K562 (cell line): Measurements from ENCODE around the gene GCK. TPM values are rescaled to one million over a fixed set of nuclear protein-coding genes. Genes with fewer than 3 reads are reported as not detected.

Experiments
- ATAC-seq: fragments of 200-7000 bp; cut with Tn5 transposase; 3 replicates; pipeline ENCODE4 v1.9.1; 2020; ENCODE audit warnings: moderate library complexity
- BruUV-seq: library from RNA; stranded (reverse); fragments of 400-500 nt; replicated peaks from 2 replicates; lab custom pipeline; 2021; lab: Mats Ljungman, UMichigan
- CTCF ChIA-PET: fragments of 300-600 bp; formaldehyde crosslinking; extraction: SDS; loops from one replicate; lab custom pipeline; 2021; ENCODE audit warnings: low intra/inter-chr PET ratio; lab: Yijun Ruan, JAX
- POLR2A ChIA-PET: fragments of 300-600, 350-650 bp; sonication (Branson Sonifier 250); formaldehyde crosslinking; extraction: SDS; loops from one replicate; lab custom pipeline; 2021; ENCODE audit warnings: antibody characterized with exemption, inconsistent platforms; lab: Yijun Ruan, JAX
- DNase-seq, 4 experiments: peaks; one replicate each; pipeline versions ENCODE4 v3.0.0 to v3.0.0-alpha.2; 2011 to 2018; ENCODE audit warnings: low spot score in 3 of 4, mixed read lengths in 3 of 4; ENCODE audit errors: extremely low read depth in 1 of 4
- FAIRE-seq: peaks from 2 replicates; lab custom pipeline; 2011; peaks lifted over from hg19 to GRCh38; lab: Jason Lieb, UNC
- H2AFZ ChIP-seq: 2 replicates; pipeline ENCODE4 v1.6.0; 2011; ENCODE audit warnings: low read depth, low read length, control low read depth, inconsistent platforms
- H3K27ac ChIP-seq: fragments of 200-600 bp; 3 replicates; pipeline ENCODE4 v1.8.0; 2011; ENCODE audit warnings: low read depth, mild to moderate bottlenecking, control low read depth, inconsistent platforms, low read length, moderate library complexity, mixed read lengths; ENCODE audit errors: extremely low read depth
- H3K27me3 ChIP-seq, 2 experiments: fragments of 300-600 bp in 1 of 2; 2 replicates in 1 of 2; 3 replicates in 1 of 2; pipeline versions ENCODE4 v1.6.0 to v1.8.0; 2011; ENCODE audit warnings: inconsistent platforms in 2 of 2, low read length in 2 of 2, mild to moderate bottlenecking in 1 of 2, mixed read lengths in 1 of 2, moderate library complexity in 1 of 2; ENCODE audit not compliant: control insufficient read depth in 2 of 2, insufficient read depth in 2 of 2
- H3K36me3 ChIP-seq: fragments of 300-600 bp; 3 replicates; pipeline ENCODE4 v1.8.0; 2011; ENCODE audit warnings: mild to moderate bottlenecking, low read length, inconsistent platforms; ENCODE audit not compliant: control insufficient read depth, insufficient read depth
- H3K4me1 ChIP-seq, 2 experiments: fragments of 200-600 bp in 1 of 2; replicated peaks in 1 of 2; 2 replicates in 1 of 2; 3 replicates in 1 of 2; pipeline versions ENCODE4 v1.5.1 to v1.8.0; 2011; ENCODE audit warnings: inconsistent platforms in 2 of 2, low read length in 2 of 2, mild to moderate bottlenecking in 1 of 2, mixed read lengths in 1 of 2, moderate library complexity in 1 of 2; ENCODE audit not compliant: control insufficient read depth in 2 of 2, insufficient read depth in 2 of 2
- H3K4me2 ChIP-seq: 2 replicates; pipeline ENCODE4 v1.6.1; 2011; ENCODE audit warnings: low read length, control low read depth, inconsistent platforms, mixed read lengths; ENCODE audit not compliant: insufficient read depth
- H3K4me3 ChIP-seq: fragments of 200-600 bp; sonication (generic), shearing (Covaris generic); 2 replicates; pipeline ENCODE4 v1.5.1; 2016; ENCODE audit warnings: control low read depth, inconsistent platforms
- H3K79me2 ChIP-seq: fragments of 200-600 bp; 3 replicates; pipeline ENCODE4 v1.8.0; 2011; ENCODE audit warnings: low read length, inconsistent platforms; ENCODE audit not compliant: control insufficient read depth, insufficient read depth
- H3K9ac ChIP-seq, 2 experiments: 2 replicates each; pipeline versions ENCODE4 v1.6.0 to v1.6.1; 2011; ENCODE audit warnings: low read depth in 2 of 2, low read length in 2 of 2, control low read depth in 1 of 2, inconsistent platforms in 1 of 2, mild to moderate bottlenecking in 1 of 2, mixed read lengths in 1 of 2; ENCODE audit not compliant: insufficient read depth in 1 of 2
- H3K9me1 ChIP-seq: one replicate; pipeline ENCODE4 v1.6.0; 2011; ENCODE audit warnings: inconsistent platforms, mild to moderate bottlenecking, low read length, moderate library complexity; ENCODE audit not compliant: control insufficient read depth, insufficient read depth
- H3K9me3 ChIP-seq: replicated peaks from 2 replicates; pipeline ENCODE4 v1.5.1; 2011; ENCODE audit warnings: low read depth, low read length, inconsistent platforms; ENCODE audit not compliant: control insufficient read depth, insufficient read depth
- H4K20me1 ChIP-seq: replicated peaks from 2 replicates; pipeline ENCODE4 v1.6.1; 2011; ENCODE audit warnings: low read length, inconsistent platforms, mixed read lengths; ENCODE audit not compliant: control insufficient read depth, insufficient read depth
- ARID3B ChIP-seq: fragments of 250-450 bp; sonication (Bioruptor Pico); IDR thresholded peaks from 2 replicates; pipeline ENCODE4 v1.4.0; 2020; ENCODE audit warnings: borderline replicate concordance
- WGBS: fragments of 100-300 bp; shearing (Covaris generic); methylation state at CpG from one replicate; pipeline ENCODE4 v1.1.6; 2016; ENCODE audit warnings: low coverage, mixed read lengths; ENCODE audit not compliant: insufficient coverage; ENCODE audit errors: missing lambda C conversion rate; 5-methylcytosine and 5-hydroxymethylcytosine counted together
- in situ Hi-C: fragments of 300-500 bp; cut with MboI; formaldehyde crosslinking; loops from 4 replicates; pipeline ENCODE4 v1.15.0; 2018; ENCODE audit warnings: inconsistent platforms, mixed read lengths
- intact Hi-C: fragments of 100-400 bp; cut with micrococcal nuclease; formaldehyde crosslinking; loops from 2 replicates; pipeline ENCODE4 v1.14.2; 2022
- polyA plus RNA-seq, 8 experiments: library from polyadenylated mRNA; depleted of rRNA in 4 of 8; stranded (reverse) in 5 of 8; unstranded in 3 of 8; fragments of >200 nt; fragmentation: Nextera tagmentation in 2 of 8; fragmentation: Illumina TruSeq in 1 of 8; extraction: Ambion mirVana in 2 of 8; extraction: Trizol in 1 of 8; gene quantifications; 2 replicates each; pipeline versions ENCODE4 v1.2.1 to v1.2.3, GENCODE V29; 2011 to 2014; ENCODE audit warnings: inconsistent platforms in 1 of 8, missing spikeins in 1 of 8
- total RNA-seq, 7 experiments: library from RNA; depleted of rRNA in 6 of 7; stranded (reverse); fragments of >200 nt in 6 of 7; fragmentation: Illumina TruSeq in 2 of 7; extraction: Trizol in 2 of 7; gene quantifications; 2 replicates each; pipeline versions ENCODE4 v1.2.1 to v1.2.3, GENCODE V29; 2011 to 2021; ENCODE audit warnings: low replicate concordance in 1 of 7

GCK gene
- total and polyA plus RNA-seq, 9 of the 15 experiments (the other 6 are each of a cell fraction or from before 2014, with no cell fraction given): 0.11 to 0.55 (median 0.16) TPM; not detected in 3

- BruUV-seq: no TSS peak
- H2AFZ ChIP-seq: no peak overlapping the region
- in situ Hi-C loops: no loop called here
- H3K4me2 ChIP-seq: no peak overlapping the region
- H3K27me3 ChIP-seq: 0 out of 5 replicates have a peak, but pooled peaks cover 0 to 23% of the 10 kb centered on the region in 2 experiments
- no peak for ATAC-seq
- H3K36me3 ChIP-seq: no peaks in the 10 kb centered on the region
- H3K9ac ChIP-seq: no peak overlapping the region
- no peaks in the 10 kb centered on the region for H3K9me1 ChIP-seq
- CTCF ChIA-PET: no interaction called here
- no peak overlapping the region for H3K4me3 ChIP-seq
- TF ChIP-seq ARID3B: no peak
- TF ChIP-seq, all 486 proteins: peak for 0
- POLR2A ChIA-PET: no interaction called here
- intact Hi-C loops: no loop called here
- DNase-seq (no peak), FAIRE-seq (no peak)
- WGBS: 67% methylated on average over 5 of the region's 5 CpGs
- peaks cover 0 to 7% of the 10 kb centered on the region in 2 experiments; a peak in 2 of 5 replicates for H3K4me1 ChIP-seq
- no peak overlapping the region for H3K27ac ChIP-seq
- H3K9me3 ChIP-seq: no peaks in the 10 kb centered on the region
- H4K20me1 ChIP-seq: no peaks in the 10 kb centered on the region
- H3K79me2 ChIP-seq: no peaks in the 10 kb centered on the region
Observed at GRCh38 chr7:44191171-44191570, 1.9 kb upstream of the GCK start.
